Raji (cell line): Measurements from ENCODE around the gene TBK1.
A peak's percentile ranks its signal among the peaks of the same experiment; 100 is the strongest.

ENCODE experiments used
- POLR2A ChIP-seq: IDR thresholded peaks from 2 replicates; pipeline ENCODE4 v1.6.1; 2011; ENCODE audit warnings: low read depth, low read length, control low read depth; ENCODE audit not compliant: insufficient read depth

TBK1 gene

GRCh38 chr12:64451687-64452558, at the start of gene TBK1:
TSS of gene TBK1 (plus strand) at chr12:64452120. CDS start at chr12:64455871, 3,751 bp downstream.
- TF ChIP-seq POLR2A = peak; percentile 96

GRCh38 chr12:64402181-64402580, 49.7 kb upstream of the TBK1 start:
- TF ChIP-seq POLR2A = no peak

DNA sequence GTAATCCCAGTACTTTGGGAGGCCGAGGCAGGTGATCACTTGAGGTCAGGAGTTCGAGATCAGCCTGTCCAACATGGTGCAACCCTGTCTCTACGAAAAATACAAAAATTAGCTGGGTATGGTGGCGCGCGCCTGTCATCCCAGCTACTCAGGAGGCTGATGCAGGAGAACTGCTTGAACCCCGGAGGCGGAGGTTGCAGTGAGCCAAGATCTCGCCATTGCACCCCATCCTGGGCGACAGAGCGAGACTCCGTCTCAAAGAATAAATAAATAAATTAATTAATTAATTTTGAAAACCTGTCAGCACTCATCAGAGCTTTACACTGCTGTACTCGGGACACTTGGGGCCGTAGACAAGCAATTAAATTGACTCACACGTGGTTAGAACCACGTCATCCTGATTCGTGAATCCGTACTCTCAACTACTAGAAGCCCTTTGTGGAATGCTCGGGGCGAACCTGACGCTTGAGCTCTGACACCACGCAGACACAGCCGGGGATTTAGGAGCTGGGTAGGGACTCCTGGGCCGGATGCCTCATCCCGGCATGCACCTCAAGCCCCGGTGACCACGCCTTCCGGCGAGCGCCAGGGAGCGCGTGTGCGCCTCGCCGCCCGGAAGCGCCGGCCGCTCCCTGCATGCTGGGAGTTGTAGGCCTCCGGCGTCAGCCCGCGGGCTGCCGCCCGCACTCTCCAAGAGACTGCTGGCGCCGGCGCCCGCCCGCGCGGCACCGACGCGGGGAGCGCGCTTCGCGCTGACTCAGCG, 48.0 kb upstream of the TBK1 start, which contains the start of gene XPOT:
Gene XPOT (plus strand): TSS at position 686 of the 763 bp plus-strand sequence. CDS start 5,644 bp downstream, outside the sequence.
- peak; percentile 97 for TF ChIP-seq POLR2A

DNA sequence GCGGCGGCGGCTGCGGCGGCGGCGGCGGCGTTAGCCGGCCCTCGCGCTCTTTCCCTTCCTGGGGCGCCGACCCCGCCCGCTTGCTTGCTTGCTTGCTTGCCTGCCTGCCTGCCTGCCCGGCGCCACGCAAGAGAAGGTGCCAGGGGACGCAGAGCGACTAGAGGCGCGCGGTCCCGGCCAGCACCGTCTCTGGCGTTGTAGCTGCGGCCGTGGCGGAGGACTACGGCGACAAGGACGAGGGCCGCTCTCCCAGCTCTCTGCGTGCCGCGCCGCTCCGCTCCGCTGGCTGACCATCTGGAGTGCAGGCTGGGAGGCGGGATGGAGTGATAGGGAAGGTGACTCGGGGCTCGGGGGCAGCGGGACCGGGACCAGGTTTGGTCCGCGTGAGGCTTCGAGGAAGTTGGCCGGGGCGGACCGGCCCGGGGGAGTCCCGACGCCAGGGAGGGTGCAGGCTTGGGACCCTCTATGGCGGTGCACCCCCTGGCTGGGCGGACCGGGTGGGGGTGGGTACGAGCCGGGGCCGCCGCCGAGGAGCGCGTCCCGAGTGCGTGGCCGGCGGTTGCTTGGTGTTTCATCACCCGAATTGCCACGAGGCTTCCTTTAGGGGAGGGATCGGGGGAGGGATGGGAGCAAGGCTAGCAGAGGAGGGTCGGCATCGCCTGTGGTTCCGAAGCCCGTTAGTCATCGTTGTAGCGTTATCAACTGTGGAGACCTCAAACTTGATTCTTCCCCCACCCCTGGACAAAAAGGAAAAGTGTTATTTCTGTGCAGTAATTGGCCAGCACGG, 47.3 kb upstream of the TBK1 start:
- TF ChIP-seq POLR2A = peak; percentile 51

GRCh38 chr12:64407342-64408223, 44.3 kb upstream of the TBK1 start:
- no peak for TF ChIP-seq POLR2A

- no peak for TF ChIP-seq POLR2A
Measured at GRCh38 chr12:64411427-64411826, 40.5 kb upstream of the TBK1 start.

- no peak for TF ChIP-seq POLR2A
Measured at GRCh38 chr12:64412459-64412858, 39.5 kb upstream of the TBK1 start.

DNA sequence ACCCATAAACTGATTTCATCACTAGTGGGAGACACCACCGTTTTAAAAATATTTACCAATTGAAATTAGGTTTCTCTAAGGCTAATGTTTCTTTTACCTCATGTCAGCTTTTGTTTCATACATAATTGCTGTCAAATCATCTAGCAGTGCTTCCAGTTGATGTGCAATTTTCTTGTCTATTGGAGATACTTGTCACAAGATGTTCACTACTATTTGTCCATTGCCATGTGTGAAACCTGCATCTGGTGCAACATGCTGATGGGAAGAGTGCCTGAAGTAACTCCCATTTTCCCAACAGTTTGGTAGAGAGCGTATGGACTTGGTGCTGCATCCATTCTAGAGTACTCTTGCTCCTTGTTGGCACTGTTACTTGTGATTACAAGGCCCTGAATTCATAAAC, 38.0 kb upstream of the TBK1 start:
- TF ChIP-seq POLR2A = no peak

DNA sequence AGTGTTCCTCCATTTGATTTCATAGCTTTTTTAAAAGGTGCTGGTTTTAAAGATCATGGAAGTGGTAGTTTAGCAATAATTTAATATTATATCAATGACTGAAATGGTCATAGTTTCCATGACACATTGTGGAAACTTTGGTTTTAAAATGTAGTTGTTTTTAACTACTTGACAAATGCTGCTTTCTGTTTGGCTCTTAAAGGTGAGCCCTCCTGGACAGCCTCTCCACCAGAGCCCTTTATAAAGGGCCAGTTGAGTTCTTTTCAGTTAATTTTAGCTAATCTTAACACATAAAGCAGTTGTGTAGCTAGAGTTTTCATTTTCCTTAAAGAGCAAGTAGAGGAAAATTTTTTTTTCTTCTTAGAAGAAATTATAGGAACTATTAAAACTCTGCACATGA, 33.7 kb upstream of the TBK1 start:
- TF ChIP-seq POLR2A = no peak

DNA sequence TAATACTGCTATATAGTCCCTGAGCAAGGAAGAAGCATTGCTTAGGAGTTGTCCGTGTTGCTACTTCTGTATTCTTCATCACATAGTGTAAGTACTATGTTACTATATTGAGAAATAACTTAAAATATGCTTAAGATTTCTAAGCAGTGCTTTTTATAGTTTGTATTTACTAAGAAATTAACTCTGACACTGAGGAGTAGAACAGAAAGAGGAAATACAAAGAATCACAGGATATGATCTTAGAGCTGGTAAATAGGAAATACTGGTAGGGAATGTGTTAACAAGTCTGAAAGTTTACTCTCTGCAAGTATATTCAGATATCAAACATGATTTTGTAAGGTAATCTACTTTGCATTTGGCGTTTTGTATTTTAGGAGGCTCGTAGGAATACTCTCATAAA, 32.2 kb upstream of the TBK1 start:
- TF ChIP-seq POLR2A = no peak

GRCh38 chr12:64427988-64428387, 23.9 kb upstream of the TBK1 start:
- no peak for TF ChIP-seq POLR2A

GRCh38 chr12:64428956-64429355, 23.0 kb upstream of the TBK1 start:
- TF ChIP-seq POLR2A = no peak

GRCh38 chr12:64430886-64431285, 21.0 kb upstream of the TBK1 start:
- TF ChIP-seq POLR2A = no peak

DNA sequence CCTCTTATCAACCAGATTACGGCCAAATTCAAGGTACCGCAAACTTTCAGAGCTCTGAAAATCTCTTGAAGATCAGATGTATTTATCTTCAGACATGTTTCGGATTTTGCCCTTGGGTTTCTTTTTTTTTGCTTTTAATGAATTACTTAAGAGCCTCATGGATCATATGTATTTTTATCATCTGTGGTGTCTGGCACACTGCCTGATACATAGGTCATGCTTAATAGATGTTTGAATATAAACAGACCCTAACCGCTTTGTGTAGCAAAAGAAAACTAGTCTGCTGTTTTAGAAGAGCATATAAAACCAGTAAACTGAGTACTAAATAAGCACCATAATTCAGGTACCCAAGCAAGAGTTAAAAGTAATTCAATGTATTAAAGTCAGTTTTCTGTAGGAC, 20.1 kb upstream of the TBK1 start:
- no peak for TF ChIP-seq POLR2A
